ENCODE measurements around the gene PCDHGA1. TPM values are rescaled to one million over a fixed set of nuclear protein-coding genes. Genes with fewer than 3 reads are reported as not detected.
"Not testable (repeated sequence)": the region's sequence is repeated elsewhere in the genome, so short reads cannot be mapped to it uniquely, and the experiment has no call there.

PCDHGA1 gene
- polyA plus RNA-seq, 3 donors: not detected

- H3K36me3 ChIP-seq (replicated peaks in 1 of 2; ENCODE audit: control insufficient read depth in 1 of 2, insufficient read depth in 2 of 2, low read length in 2 of 2): peaks cover 0 to 8% of the 10 kb centered on the region in 2 donors
- peaks cover 0 to 1% (median 0%) of the 10 kb centered on the region in 3 donors for H3K27me3 Mint-ChIP-seq (ENCODE audit: low read depth in 3 of 3)
- H3K36me3 Mint-ChIP-seq: peaks cover 3 to 17% of the 10 kb centered on the region in 2 donors
- H3K4me2 ChIP-seq (replicated peaks; ENCODE audit: extremely low read depth, low read length, poor library complexity, severe bottlenecking): no peak overlapping the region
- no peak overlapping the region for H3K27ac ChIP-seq (ENCODE audit: low read depth in 1 of 2, low read length in 2 of 2)
- H3K4me1 ChIP-seq (ENCODE audit: control insufficient read depth in 1 of 2, insufficient read depth in 2 of 2, low read length in 2 of 2): no peaks in the 10 kb centered on the region
- peaks cover 5% of the 10 kb centered on the region for H3K79me2 ChIP-seq (ENCODE audit: insufficient read depth, low read length)
- peaks cover 45 to 97% (median 82%) of the 10 kb centered on the region in 7 donors for H3K9me3 Mint-ChIP-seq
- no peak overlapping the region for H2AFZ ChIP-seq (ENCODE audit: insufficient read depth, low read depth, low read length, poor library complexity, severe bottlenecking)
- no peaks in the 10 kb centered on the region for H3K27me3 ChIP-seq (ENCODE audit: control insufficient read depth in 2 of 2, insufficient read depth in 2 of 2, low read length in 2 of 2)
- no peak for DNase-seq
- no peak overlapping the region for H3K9ac ChIP-seq (ENCODE audit: insufficient read depth, low read length, poor library complexity, severe bottlenecking)
- no peak overlapping the region for H3K4me3 Mint-ChIP-seq
- TF ChIP-seq CTCF (IDR thresholded peaks at IDR 0.05): no peak
- H3K4me3 ChIP-seq (replicated peaks in 1 of 3; ENCODE audit: low read depth in 2 of 3, low read length in 3 of 3): no peak overlapping the region
- intact Hi-C loops (cut with micrococcal nuclease): no loop called here
- no peaks in the 10 kb centered on the region for H3K4me1 Mint-ChIP-seq
- peaks cover 54 to 89% of the 10 kb centered on the region in 2 donors for H3K9me3 ChIP-seq (replicated peaks in 1 of 2; ENCODE audit: control insufficient read depth in 1 of 2, insufficient read depth in 1 of 2, low read length in 2 of 2)
- H3K27ac Mint-ChIP-seq: no peak overlapping the region
- no peaks in the 10 kb centered on the region for H4K20me1 ChIP-seq (ENCODE audit: insufficient read depth, low read length)
Observed at GRCh38 chr5:141313711-141314110, 16.6 kb upstream of the PCDHGA1 start.

GRCh38 chr5:141316963-141317362 lies 13.4 kb upstream of the PCDHGA1 start:
- H3K27ac Mint-ChIP-seq; H3K9ac ChIP-seq (ENCODE audit: insufficient read depth, low read length, poor library complexity, severe bottlenecking); H3K4me3 ChIP-seq (replicated peaks in 1 of 3; ENCODE audit: low read depth in 2 of 3, low read length in 3 of 3); H3K27me3 ChIP-seq (ENCODE audit: control insufficient read depth in 2 of 2, insufficient read depth in 2 of 2, low read length in 2 of 2); H2AFZ ChIP-seq (ENCODE audit: insufficient read depth, low read depth, low read length, poor library complexity, severe bottlenecking); DNase-seq; intact Hi-C loops (cut with micrococcal nuclease); H4K20me1 ChIP-seq (ENCODE audit: insufficient read depth, low read length); H3K4me3 Mint-ChIP-seq; H3K27me3 Mint-ChIP-seq (ENCODE audit: low read depth in 3 of 3); H3K4me2 ChIP-seq (replicated peaks; ENCODE audit: extremely low read depth, low read length, poor library complexity, severe bottlenecking); H3K27ac ChIP-seq (ENCODE audit: low read depth in 1 of 2, low read length in 2 of 2): not testable (repeated sequence)
- Histone ChIP-seq H3K36me3 (replicated peaks in 1 of 2; ENCODE audit: control insufficient read depth in 1 of 2, insufficient read depth in 2 of 2, low read length in 2 of 2) (peaks cover 0 to 20% of the 10 kb centered on the region in 2 donors), H3K9me3 (replicated peaks in 1 of 2; ENCODE audit: control insufficient read depth in 1 of 2, insufficient read depth in 1 of 2, low read length in 2 of 2) (peaks cover 67 to 91% of the 10 kb centered on the region in 2 donors), H3K79me2 (ENCODE audit: insufficient read depth, low read length) (peaks cover 16% of the 10 kb centered on the region), H3K4me1 (ENCODE audit: control insufficient read depth in 1 of 2, insufficient read depth in 2 of 2, low read length in 2 of 2) (peaks cover 11 to 16% of the 10 kb centered on the region in 2 donors)
- peaks cover 16% of the 10 kb centered on the region for H3K4me1 Mint-ChIP-seq
- H3K9me3 Mint-ChIP-seq: peaks cover 49 to 99% (median 92%) of the 10 kb centered on the region in 7 donors
- H3K36me3 Mint-ChIP-seq: peaks cover 14 to 32% of the 10 kb centered on the region in 2 donors
- WGBS (ENCODE audit: insufficient coverage): 100% methylated on average over 1 of the region's 4 CpGs

Measured in CD14-positive monocyte (primary cell).